Spleen (tissue), 11 donors: ENCODE data around the gene FOS. TPM values are rescaled to one million over a fixed set of nuclear protein-coding genes. Genes with fewer than 3 reads are reported as not detected.
"Not testable (repeated sequence)": the region's sequence is repeated elsewhere in the genome, so short reads cannot be mapped to it uniquely, and the experiment has no call there.

Source experiments
- DNase-seq: peaks from one replicate; pipeline ENCODE4 v3.0.0-alpha.2; 2020
- H3K27ac ChIP-seq, 8 donors: fragments of 200-600 bp; sonication (generic) in 7 of 8; 1 replicate in 4 of 8; 2 replicates in 4 of 8; pipeline versions ENCODE4 v1.5.0 to v1.8.0; 2016 to 2021; ENCODE audit warnings: inconsistent platforms in 4 of 8, mild to moderate bottlenecking in 4 of 8, moderate library complexity in 1 of 8
- H3K27me3 ChIP-seq, 7 donors: fragments of 200-600 bp; sonication (generic) in 6 of 7; replicated peaks in 1 of 7; 1 replicate in 4 of 7; 2 replicates in 3 of 7; pipeline versions ENCODE4 v1.5.0 to v1.8.0; 2016 to 2021; ENCODE audit warnings: inconsistent platforms in 3 of 7, mild to moderate bottlenecking in 1 of 7
- H3K36me3 ChIP-seq, 6 donors: fragments of 200-600 bp; sonication (generic) in 5 of 6; 1 replicate in 4 of 6; 2 replicates in 2 of 6; pipeline versions ENCODE4 v1.5.0 to v1.8.0; 2016 to 2021; ENCODE audit warnings: inconsistent platforms in 2 of 6
- H3K4me1 ChIP-seq, 6 donors: fragments of 200-600 bp; sonication (generic) in 5 of 6; 1 replicate in 3 of 6; 2 replicates in 3 of 6; pipeline versions ENCODE4 v1.5.0 to v1.8.0; 2016 to 2021; ENCODE audit warnings: inconsistent platforms in 3 of 6
- H3K4me3 ChIP-seq, 8 donors: fragments of 200-600 bp; sonication (generic) in 7 of 8; 1 replicate in 4 of 8; 2 replicates in 4 of 8; pipeline versions ENCODE4 v1.5.0 to v1.8.0; 2016 to 2021; ENCODE audit warnings: inconsistent platforms in 4 of 8, mild to moderate bottlenecking in 4 of 8, moderate library complexity in 2 of 8
- H3K9me3 ChIP-seq, 8 donors: fragments of 200-600 bp; sonication (generic) in 7 of 8; 1 replicate in 4 of 8; 2 replicates in 4 of 8; pipeline versions ENCODE4 v1.5.0 to v1.8.0; 2016 to 2021; ENCODE audit warnings: inconsistent platforms in 4 of 8
- POLR2A ChIP-seq, 3 donors: fragments of 450-650 bp; IDR thresholded peaks; one replicate each; pipeline ENCODE4 v1.5.1; 2017; ENCODE audit warnings: antibody characterized with exemption in 3 of 3, mild to moderate bottlenecking in 1 of 3
- POLR2AphosphoS5 ChIP-seq, 3 donors: sonication (generic); formaldehyde crosslinking; IDR thresholded peaks; one replicate each; pipeline ENCODE4 v1.5.1; 2017; ENCODE audit warnings: antibody characterized with exemption in 3 of 3
- WGBS, 5 donors: extraction: QIAGEN DNeasy Blood & Tissue Kit in 3 of 5; methylation state at CpG; one replicate each; pipeline versions ENCODE4 v1.1.5 to v1.1.7; 2013 to 2018; 5-methylcytosine and 5-hydroxymethylcytosine counted together
- intact Hi-C: fragments of 100-400 bp; cut with DNase I; formaldehyde crosslinking; loops from one replicate; pipeline ENCODE4 v1.15.0; 2023; ENCODE audit warnings: low total_unique reads
- polyA plus RNA-seq, 3 donors: library from polyadenylated mRNA; stranded (reverse); fragments of 200-250 nt; gene quantifications; one replicate each; pipeline ENCODE4 v1.2.1, GENCODE V29; 2013
- total RNA-seq, 7 donors: library from RNA; depleted of rRNA in 3 of 7; stranded (reverse); fragments of >200 nt in 3 of 7; fragmentation: NEBNext Ultra II Directional in 4 of 7; extraction: Animal tissue kit (Norgen Biotek cat#: 25700) in 4 of 7; gene quantifications; one replicate each; pipeline versions ENCODE4 v1.1.0 to v1.2.1, GENCODE V29; 2016 to 2021
- TF ChIP-seq, protein P1 (sequence below), 11 experiments: fragments of 200-600 bp in 7 of 11; fragments of 450-650 bp in 4 of 11; sonication (generic) in 4 of 11; IDR thresholded peaks in 8 of 11; conservative IDR thresholded peaks in 3 of 11; 1 replicate in 7 of 11; 2 replicates in 4 of 11; pipeline versions ENCODE4 v1.4.0 to v1.8.0; 2016 to 2021; ENCODE audit warnings: antibody characterized with exemption in 11 of 11, inconsistent platforms in 4 of 11, mild to moderate bottlenecking in 1 of 11
- donor health status: healthy with polysubstance abuse.
- donor health status: DM: no; HTN: no; CAD: no; lungs with moderate emphysema.
- donor health status: DM: no; HTN: no; CAD: no.
- donor health status: Bipolar disorder and iron deficiency.
- donor health status: healthy.
- donor health status: DM: no; HTN: no; CAD: no.
- donor health status: DM: yes; HTN: yes; CAD: no.

The FOS gene
- total and polyA plus RNA-seq, 10 donors: 18.8 to 414 (median 116) TPM

DNA sequence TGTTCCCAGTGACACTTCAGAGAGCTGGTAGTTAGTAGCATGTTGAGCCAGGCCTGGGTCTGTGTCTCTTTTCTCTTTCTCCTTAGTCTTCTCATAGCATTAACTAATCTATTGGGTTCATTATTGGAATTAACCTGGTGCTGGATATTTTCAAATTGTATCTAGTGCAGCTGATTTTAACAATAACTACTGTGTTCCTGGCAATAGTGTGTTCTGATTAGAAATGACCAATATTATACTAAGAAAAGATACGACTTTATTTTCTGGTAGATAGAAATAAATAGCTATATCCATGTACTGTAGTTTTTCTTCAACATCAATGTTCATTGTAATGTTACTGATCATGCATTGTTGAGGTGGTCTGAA, 3.0 kb downstream of the FOS start:
- Histone ChIP-seq H3K27ac (peak overlapping the region in 5 of 8 donors; percentile 3 to 99 (median 95)), H3K9me3 (no peaks in the 10 kb centered on the region), H3K27me3 (peaks cover 0 to 33% (median 8%) of the 10 kb centered on the region in 7 donors), H3K4me3 (peak overlapping the region in 5 of 8 donors; percentile 60 to 81 (median 64)), H3K36me3 (peaks cover 0 to 27% (median 10%) of the 10 kb centered on the region in 6 donors), H3K4me1 (peaks cover 13 to 87% (median 42%) of the 10 kb centered on the region in 6 donors)
- no peak for DNase-seq
- intact Hi-C loops: no loop called here
- WGBS, 5 donors: 94 to 98% (median 97%) methylated on average over 1 of the region's 1 CpG
- peak in 1 of 3 donors; percentile 19 for TF ChIP-seq POLR2A (IDR thresholded peaks at IDR 0.05)
- TF ChIP-seq POLR2AphosphoS5 (IDR thresholded peaks at IDR 0.05): no peak
- TF ChIP-seq, protein P1, sequence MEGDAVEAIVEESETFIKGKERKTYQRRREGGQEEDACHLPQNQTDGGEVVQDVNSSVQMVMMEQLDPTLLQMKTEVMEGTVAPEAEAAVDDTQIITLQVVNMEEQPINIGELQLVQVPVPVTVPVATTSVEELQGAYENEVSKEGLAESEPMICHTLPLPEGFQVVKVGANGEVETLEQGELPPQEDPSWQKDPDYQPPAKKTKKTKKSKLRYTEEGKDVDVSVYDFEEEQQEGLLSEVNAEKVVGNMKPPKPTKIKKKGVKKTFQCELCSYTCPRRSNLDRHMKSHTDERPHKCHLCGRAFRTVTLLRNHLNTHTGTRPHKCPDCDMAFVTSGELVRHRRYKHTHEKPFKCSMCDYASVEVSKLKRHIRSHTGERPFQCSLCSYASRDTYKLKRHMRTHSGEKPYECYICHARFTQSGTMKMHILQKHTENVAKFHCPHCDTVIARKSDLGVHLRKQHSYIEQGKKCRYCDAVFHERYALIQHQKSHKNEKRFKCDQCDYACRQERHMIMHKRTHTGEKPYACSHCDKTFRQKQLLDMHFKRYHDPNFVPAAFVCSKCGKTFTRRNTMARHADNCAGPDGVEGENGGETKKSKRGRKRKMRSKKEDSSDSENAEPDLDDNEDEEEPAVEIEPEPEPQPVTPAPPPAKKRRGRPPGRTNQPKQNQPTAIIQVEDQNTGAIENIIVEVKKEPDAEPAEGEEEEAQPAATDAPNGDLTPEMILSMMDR (IDR thresholded peaks at IDR 0.05 in 8 of 11, conservative IDR thresholded peaks at IDR 0.05 in 3 of 11): no peak

GRCh38 chr14:75282170-75282554, 3.5 kb downstream of the FOS start:
- H3K4me1 ChIP-seq: peaks cover 13 to 87% (median 39%) of the 10 kb centered on the region in 6 donors
- DNase-seq: no peak
- peaks cover 0 to 27% (median 10%) of the 10 kb centered on the region in 6 donors for H3K36me3 ChIP-seq
- 87 to 97% (median 95%) methylated on average over 4 of the region's 4 CpGs for WGBS, 5 donors
- intact Hi-C loops: no loop called here
- TF ChIP-seq POLR2AphosphoS5 (IDR thresholded peaks at IDR 0.05): peak in 1 of 3 donors; percentile 54
- peak in 2 of 3 donors; percentile 7 to 42 for TF ChIP-seq POLR2A (IDR thresholded peaks at IDR 0.05)
- TF ChIP-seq, protein P1 (IDR thresholded peaks at IDR 0.05 in 8 of 11, conservative IDR thresholded peaks at IDR 0.05 in 3 of 11): no peak
- peak overlapping the region in 7 of 8 donors; percentile 76 to 99 (median 86) for H3K27ac ChIP-seq
- peaks cover 0 to 28% (median 6%) of the 10 kb centered on the region in 7 donors for H3K27me3 ChIP-seq
- H3K9me3 ChIP-seq: no peaks in the 10 kb centered on the region
- peak overlapping the region in 1 of 8 donors; percentile 81 for H3K4me3 ChIP-seq

DNA sequence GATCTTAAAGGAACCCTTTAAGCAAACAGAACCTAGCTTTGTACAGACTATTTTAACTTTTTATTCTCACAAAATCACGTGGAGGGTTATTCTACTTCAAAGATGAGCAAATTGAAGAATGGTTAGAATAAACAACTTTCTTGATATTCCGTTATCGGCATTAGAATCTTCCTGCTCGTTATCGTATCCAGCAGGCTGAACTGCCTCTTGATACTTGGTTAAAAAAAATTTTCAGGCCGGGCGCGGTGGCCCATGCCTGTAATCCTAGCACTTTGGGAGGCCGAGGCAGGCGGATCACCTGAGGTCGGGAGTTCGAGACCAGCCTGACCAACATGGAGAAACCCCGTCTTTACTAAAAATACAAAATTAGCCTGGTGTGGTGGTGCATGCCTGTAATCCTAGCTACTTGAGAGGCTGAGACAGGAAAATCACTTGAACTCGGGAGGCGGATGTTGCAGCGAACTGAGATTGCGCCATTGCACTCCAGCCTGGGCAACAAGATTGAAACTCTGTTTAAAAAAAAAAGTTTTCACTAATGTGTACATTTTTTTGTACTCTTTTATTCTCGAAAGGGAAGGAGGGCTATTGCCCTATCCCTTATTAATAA, 4.0 kb downstream of the FOS start:
- Histone ChIP-seq H3K4me3 (peak overlapping the region in 1 of 8 donors; percentile 81), H3K36me3 (peaks cover 0 to 27% (median 10%) of the 10 kb centered on the region in 6 donors), H3K27me3 (peaks cover 0 to 23% (median 3%) of the 10 kb centered on the region in 7 donors), H3K27ac (peak overlapping the region in 7 of 8 donors; percentile 76 to 99 (median 86)), H3K4me1 (peaks cover 9 to 87% (median 35%) of the 10 kb centered on the region in 6 donors)
- H3K9me3 ChIP-seq, intact Hi-C loops: not testable (repeated sequence)
- WGBS, 5 donors: 77 to 92% (median 82%) methylated on average over 18 of the region's 18 CpGs
- peak; percentile 75 for DNase-seq
- TF ChIP-seq POLR2AphosphoS5 (IDR thresholded peaks at IDR 0.05): peak; percentile 51 to 89 (median 77)

GRCh38 chr14:75283162-75283832, 4.7 kb downstream of the FOS start:
- H3K27me3 ChIP-seq: peaks cover 0 to 25% (median 3%) of the 10 kb centered on the region in 7 donors
- H3K4me3 ChIP-seq: peak overlapping the region in 2 of 8 donors; percentile 4 to 81
- H3K9me3 ChIP-seq: no peaks in the 10 kb centered on the region
- DNase-seq: peak; percentile 76
- TF ChIP-seq, protein P1 (IDR thresholded peaks at IDR 0.05 in 8 of 11, conservative IDR thresholded peaks at IDR 0.05 in 3 of 11): peak in 1 of 11 experiments; percentile 13
- TF ChIP-seq POLR2A (IDR thresholded peaks at IDR 0.05): peak in 1 of 3 donors; percentile 78
- peak in 1 of 3 donors; percentile 98 for TF ChIP-seq POLR2AphosphoS5 (IDR thresholded peaks at IDR 0.05)
- WGBS, 5 donors: 49 to 66% (median 62%) methylated on average over 13 of the region's 13 CpGs
- H3K36me3 ChIP-seq: peaks cover 0 to 27% (median 10%) of the 10 kb centered on the region in 6 donors
- intact Hi-C loops: no loop called here
- H3K4me1 ChIP-seq: peaks cover 7 to 89% (median 32%) of the 10 kb centered on the region in 6 donors
- peak overlapping the region; percentile 17 to 99 (median 84) for H3K27ac ChIP-seq
